Muscle layer of colon (tissue), 2 donors: ENCODE results near the gene ACAP1.

Experiments
- H3K27ac ChIP-seq: one replicate; pipeline ENCODE4 v1.7.0; 2013; ENCODE audit warnings: low read depth, mild to moderate bottlenecking, low read length, moderate library complexity
- H3K27me3 ChIP-seq, 2 donors: one replicate each; pipeline ENCODE4 v1.7.0; 2013; ENCODE audit warnings: low read length in 2 of 2, mild to moderate bottlenecking in 2 of 2; ENCODE audit not compliant: insufficient read depth in 2 of 2, control insufficient read depth in 1 of 2
- H3K36me3 ChIP-seq: one replicate; pipeline ENCODE4 v1.7.0; 2013; ENCODE audit warnings: mild to moderate bottlenecking, low read length; ENCODE audit not compliant: insufficient read depth
- H3K4me1 ChIP-seq: one replicate; pipeline ENCODE4 v1.7.0; 2013; ENCODE audit warnings: mild to moderate bottlenecking, low read length; ENCODE audit not compliant: insufficient read depth
- H3K4me3 ChIP-seq, 2 donors: one replicate each; pipeline ENCODE4 v1.7.0; 2013; ENCODE audit warnings: low read length in 2 of 2, low read depth in 1 of 2, mild to moderate bottlenecking in 1 of 2, moderate library complexity in 1 of 2
- H3K9ac ChIP-seq: one replicate; pipeline ENCODE4 v1.7.0; 2013; ENCODE audit warnings: low read length
- H3K9me3 ChIP-seq: one replicate; pipeline ENCODE4 v1.7.0; 2013; ENCODE audit warnings: mild to moderate bottlenecking, low read length
- donor health status: abdominal sarcoma.
- donor health status: Adenocarcinoma of cecum.

Gene ACAP1

DNA sequence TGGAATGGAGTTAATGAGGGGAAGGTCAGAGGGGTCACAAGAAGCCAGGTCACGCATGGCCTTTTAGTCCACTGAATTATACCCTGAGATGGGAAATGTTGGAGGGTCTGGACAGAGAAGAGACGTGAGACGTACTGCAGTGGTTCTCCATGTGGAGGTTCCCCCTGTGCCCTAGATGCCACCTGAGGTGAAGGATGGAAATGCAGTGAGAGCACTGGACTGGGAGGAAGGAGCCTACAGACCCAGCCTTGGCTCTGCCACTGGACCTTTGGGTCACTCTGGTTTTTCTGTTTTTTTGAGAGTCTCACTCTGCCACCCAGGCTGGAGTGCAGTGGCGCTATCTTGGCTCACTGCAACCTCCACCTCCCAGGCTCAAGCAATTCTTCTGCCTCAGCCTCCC, 59.8 kb downstream of the ACAP1 start:
- Histone ChIP-seq H3K36me3 (peaks cover 6% of the 10 kb centered on the region), H3K9ac (no peak overlapping the region), H3K4me1 (peaks cover 8% of the 10 kb centered on the region), H3K27ac (no peak overlapping the region), H3K27me3 (no peaks in the 10 kb centered on the region), H3K4me3 (no peak overlapping the region), H3K9me3 (no peaks in the 10 kb centered on the region)

DNA sequence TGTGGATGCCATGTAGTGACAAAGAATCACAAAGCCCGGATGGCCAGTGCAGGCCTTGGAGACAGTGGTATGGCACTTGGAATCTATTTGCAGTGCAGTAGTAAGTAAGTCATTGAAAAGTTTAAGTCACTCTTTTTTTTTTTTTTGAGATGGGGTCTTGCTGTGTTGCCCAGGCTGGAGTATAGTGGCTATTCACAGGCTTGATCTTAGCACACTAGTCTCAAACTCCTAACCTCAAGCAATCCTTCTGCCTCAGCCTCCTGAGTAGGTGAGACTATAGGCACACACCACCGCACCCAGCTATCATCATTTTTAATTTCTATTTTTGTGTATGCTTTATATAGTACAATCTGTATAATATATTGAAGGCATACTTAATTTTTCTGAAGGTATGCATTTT, 62.3 kb downstream of the ACAP1 start:
- Histone ChIP-seq H3K9ac (no peak overlapping the region), H3K27ac (no peak overlapping the region), H3K4me1 (peaks cover 10% of the 10 kb centered on the region), H3K27me3 (no peaks in the 10 kb centered on the region), H3K4me3 (no peak overlapping the region), H3K36me3 (no peaks in the 10 kb centered on the region), H3K9me3 (no peaks in the 10 kb centered on the region)
